ENCODE measurements around the gene OS9. TPM values are rescaled to one million over a fixed set of nuclear protein-coding genes. Genes with fewer than 3 reads are reported as not detected.

OS9 gene
- total and polyA plus RNA-seq, 9 of the 15 experiments (the other 6 are each of a cell fraction or from before 2014, with no cell fraction given) = 4.6 to 105 (median 89.5) TPM

DNA sequence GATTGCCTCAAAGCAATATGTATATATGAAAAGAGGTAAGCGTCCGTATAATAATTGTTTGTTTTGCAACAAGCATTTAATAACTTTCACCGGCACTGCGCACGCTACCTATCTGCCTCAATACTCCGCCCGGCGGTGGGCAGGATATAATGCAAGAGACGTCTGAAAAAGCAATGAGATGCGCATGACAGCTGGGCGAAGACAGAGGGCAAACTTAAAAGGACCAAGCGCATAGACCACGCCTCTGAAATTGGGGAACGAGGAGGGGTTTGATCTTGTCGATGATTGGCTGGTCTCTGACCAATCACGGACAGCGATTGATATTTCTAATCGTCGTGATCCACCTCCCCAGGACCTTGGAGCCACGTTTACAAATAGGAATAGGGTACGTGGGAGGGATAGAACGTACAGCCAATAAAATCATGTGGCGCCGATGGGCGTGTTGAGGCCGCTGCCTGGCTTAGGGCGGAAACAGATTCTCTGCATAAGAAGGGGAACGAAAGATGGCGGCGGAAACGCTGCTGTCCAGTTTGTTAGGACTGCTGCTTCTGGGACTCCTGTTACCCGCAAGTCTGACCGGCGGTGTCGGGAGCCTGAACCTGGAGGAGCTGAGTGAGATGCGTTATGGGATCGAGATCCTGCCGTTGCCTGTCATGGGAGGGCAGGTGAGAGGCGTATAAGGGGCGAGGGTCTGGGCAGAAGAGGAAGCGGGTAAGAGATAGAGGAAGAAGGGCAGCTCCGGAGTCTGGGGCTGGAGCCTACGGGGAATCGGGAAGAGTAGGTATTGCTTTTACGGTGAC lies at the start of gene OS9 (continued):
- TF ChIP-seq, protein P1, sequence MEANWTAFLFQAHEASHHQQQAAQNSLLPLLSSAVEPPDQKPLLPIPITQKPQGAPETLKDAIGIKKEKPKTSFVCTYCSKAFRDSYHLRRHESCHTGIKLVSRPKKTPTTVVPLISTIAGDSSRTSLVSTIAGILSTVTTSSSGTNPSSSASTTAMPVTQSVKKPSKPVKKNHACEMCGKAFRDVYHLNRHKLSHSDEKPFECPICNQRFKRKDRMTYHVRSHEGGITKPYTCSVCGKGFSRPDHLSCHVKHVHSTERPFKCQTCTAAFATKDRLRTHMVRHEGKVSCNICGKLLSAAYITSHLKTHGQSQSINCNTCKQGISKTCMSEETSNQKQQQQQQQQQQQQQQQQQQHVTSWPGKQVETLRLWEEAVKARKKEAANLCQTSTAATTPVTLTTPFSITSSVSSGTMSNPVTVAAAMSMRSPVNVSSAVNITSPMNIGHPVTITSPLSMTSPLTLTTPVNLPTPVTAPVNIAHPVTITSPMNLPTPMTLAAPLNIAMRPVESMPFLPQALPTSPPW (CRISPR knock-in tag; IDR thresholded peaks at IDR 0.05) = peak; percentile 79
- no peak for TF ChIP-seq NR4A1 (CRISPR knock-in tag; IDR thresholded peaks at IDR 0.05)
- TF ChIP-seq NR4A1 (tag; IDR thresholded peaks at IDR 0.05) = no peak
- TF ChIP-seq, protein P2, sequence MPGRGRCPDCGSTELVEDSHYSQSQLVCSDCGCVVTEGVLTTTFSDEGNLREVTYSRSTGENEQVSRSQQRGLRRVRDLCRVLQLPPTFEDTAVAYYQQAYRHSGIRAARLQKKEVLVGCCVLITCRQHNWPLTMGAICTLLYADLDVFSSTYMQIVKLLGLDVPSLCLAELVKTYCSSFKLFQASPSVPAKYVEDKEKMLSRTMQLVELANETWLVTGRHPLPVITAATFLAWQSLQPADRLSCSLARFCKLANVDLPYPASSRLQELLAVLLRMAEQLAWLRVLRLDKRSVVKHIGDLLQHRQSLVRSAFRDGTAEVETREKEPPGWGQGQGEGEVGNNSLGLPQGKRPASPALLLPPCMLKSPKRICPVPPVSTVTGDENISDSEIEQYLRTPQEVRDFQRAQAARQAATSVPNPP (IDR thresholded peaks at IDR 0.05; ENCODE audit: borderline replicate concordance, insufficient read depth, insufficient read length) = no peak
- TF ChIP-seq, protein P3, sequence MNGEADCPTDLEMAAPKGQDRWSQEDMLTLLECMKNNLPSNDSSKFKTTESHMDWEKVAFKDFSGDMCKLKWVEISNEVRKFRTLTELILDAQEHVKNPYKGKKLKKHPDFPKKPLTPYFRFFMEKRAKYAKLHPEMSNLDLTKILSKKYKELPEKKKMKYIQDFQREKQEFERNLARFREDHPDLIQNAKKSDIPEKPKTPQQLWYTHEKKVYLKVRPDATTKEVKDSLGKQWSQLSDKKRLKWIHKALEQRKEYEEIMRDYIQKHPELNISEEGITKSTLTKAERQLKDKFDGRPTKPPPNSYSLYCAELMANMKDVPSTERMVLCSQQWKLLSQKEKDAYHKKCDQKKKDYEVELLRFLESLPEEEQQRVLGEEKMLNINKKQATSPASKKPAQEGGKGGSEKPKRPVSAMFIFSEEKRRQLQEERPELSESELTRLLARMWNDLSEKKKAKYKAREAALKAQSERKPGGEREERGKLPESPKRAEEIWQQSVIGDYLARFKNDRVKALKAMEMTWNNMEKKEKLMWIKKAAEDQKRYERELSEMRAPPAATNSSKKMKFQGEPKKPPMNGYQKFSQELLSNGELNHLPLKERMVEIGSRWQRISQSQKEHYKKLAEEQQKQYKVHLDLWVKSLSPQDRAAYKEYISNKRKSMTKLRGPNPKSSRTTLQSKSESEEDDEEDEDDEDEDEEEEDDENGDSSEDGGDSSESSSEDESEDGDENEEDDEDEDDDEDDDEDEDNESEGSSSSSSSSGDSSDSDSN (IDR thresholded peaks at IDR 0.05; ENCODE audit: borderline replicate concordance in 1 of 2, low read depth in 2 of 2, low read length in 2 of 2) = no peak
- no peak for TF ChIP-seq NFIX (CRISPR knock-in tag; IDR thresholded peaks at IDR 0.05; ENCODE audit: low read depth)
- no peak; the same call in 1 of the 2 replicates for TF ChIP-seq MYBL2 (IDR thresholded peaks at IDR 0.05; ENCODE audit: low read depth)
- no peak for TF ChIP-seq MYBL2 (CRISPR knock-in tag; IDR thresholded peaks at IDR 0.05; ENCODE audit: borderline replicate concordance)
- no peak for TF ChIP-seq XRCC3 (IDR thresholded peaks at IDR 0.05)
- peak; percentile 81 for TF ChIP-seq TAF1 (IDR thresholded peaks at IDR 0.05; ENCODE audit: control insufficient read depth, extremely low read depth, insufficient read depth, low read length, severe bottlenecking)
- no peak for TF ChIP-seq SMARCA5 (IDR thresholded peaks at IDR 0.05)
- TF ChIP-seq ELF1 (tag; IDR thresholded peaks at IDR 0.05) = peak; percentile 97
- TF ChIP-seq, protein P4, sequence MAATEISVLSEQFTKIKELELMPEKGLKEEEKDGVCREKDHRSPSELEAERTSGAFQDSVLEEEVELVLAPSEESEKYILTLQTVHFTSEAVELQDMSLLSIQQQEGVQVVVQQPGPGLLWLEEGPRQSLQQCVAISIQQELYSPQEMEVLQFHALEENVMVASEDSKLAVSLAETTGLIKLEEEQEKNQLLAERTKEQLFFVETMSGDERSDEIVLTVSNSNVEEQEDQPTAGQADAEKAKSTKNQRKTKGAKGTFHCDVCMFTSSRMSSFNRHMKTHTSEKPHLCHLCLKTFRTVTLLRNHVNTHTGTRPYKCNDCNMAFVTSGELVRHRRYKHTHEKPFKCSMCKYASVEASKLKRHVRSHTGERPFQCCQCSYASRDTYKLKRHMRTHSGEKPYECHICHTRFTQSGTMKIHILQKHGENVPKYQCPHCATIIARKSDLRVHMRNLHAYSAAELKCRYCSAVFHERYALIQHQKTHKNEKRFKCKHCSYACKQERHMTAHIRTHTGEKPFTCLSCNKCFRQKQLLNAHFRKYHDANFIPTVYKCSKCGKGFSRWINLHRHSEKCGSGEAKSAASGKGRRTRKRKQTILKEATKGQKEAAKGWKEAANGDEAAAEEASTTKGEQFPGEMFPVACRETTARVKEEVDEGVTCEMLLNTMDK (IDR thresholded peaks at IDR 0.05; ENCODE audit: borderline replicate concordance, insufficient read depth, low read depth, low read length, poor library complexity, severe bottlenecking) = no peak
- TF ChIP-seq WHSC1 (IDR thresholded peaks at IDR 0.05; ENCODE audit: low read length) = no peak
- 0 out of 2 replicates have a peak, but pooled peaks have one; percentile 3 for TF ChIP-seq JUND (IDR thresholded peaks at IDR 0.05; ENCODE audit: borderline replicate concordance, low read depth, low read length)
- TF ChIP-seq JUND (tag; IDR thresholded peaks at IDR 0.05; ENCODE audit: borderline replicate concordance, low read depth, low read length) = no peak
- no peak for TF ChIP-seq ZNF699 (CRISPR knock-in tag; IDR thresholded peaks at IDR 0.05; ENCODE audit: insufficient replicate concordance)
- peak; percentile 75 for TF ChIP-seq CTBP1 (IDR thresholded peaks at IDR 0.05; ENCODE audit: borderline replicate concordance)
- TF ChIP-seq ZNF766 (CRISPR knock-in tag; conservative IDR thresholded peaks at IDR 0.05) = no peak
- TF ChIP-seq EHMT2 (IDR thresholded peaks at IDR 0.05) = no peak
- no peak for TF ChIP-seq NR3C1 (CRISPR knock-in tag; IDR thresholded peaks at IDR 0.05)
